Putamen (tissue), 1 donor: ENCODE data around the gene OSGIN1.

Experiments used
- DNase-seq: peaks from one replicate; pipeline ENCODE4 v3.0.0-alpha.2; 2016; ENCODE audit warnings: low spot score

The OSGIN1 gene

GRCh38 chr16:84001726-84002125, 48.7 kb downstream of the OSGIN1 start:
- DNase-seq = no peak

DNA sequence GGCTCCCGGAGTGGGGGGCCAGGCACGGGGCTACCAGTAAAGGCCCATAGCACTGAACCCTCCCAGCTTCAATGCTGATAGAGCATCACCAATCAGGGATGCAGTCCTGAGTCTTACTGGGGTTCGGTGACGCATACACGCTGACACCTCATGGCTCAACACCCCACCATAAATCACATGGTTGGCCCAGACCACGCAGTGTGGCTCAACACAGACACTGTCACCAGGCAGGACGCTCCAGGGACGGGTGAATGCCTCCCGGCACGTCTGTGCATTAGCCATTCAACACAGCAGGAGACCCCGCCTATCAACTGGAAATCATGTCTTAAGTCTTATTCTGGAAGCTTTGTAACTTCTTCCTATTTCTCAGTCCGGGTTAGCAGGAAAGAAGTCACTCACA, 50.0 kb downstream of the OSGIN1 start:
- DNase-seq = no peak

- DNase-seq = no peak
These were observed 51.4 kb downstream of the OSGIN1 start for GRCh38 chr16:84004442-84004841.

GRCh38 chr16:84005391-84005790, 52.4 kb downstream of the OSGIN1 start:
- no peak for DNase-seq

DNA sequence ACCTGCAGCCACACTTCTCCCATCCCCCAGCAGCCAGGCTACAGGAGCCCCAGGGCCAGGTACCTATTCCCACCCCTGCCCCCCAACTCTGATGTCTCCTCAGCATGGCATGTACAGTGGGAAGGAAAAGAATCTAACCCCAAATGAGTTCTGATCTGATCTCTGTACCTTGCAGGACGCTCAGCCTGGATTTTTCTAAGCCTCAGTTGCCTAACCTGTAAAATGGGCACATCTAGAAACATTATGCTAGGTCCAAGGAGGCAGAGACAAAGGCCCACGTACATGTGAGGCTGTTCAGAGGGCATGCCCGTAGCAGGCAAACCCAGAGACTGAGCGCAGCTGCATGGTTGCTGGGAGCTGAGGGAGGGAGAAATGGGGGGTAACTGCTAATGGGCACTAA, 54.5 kb downstream of the OSGIN1 start:
- no peak for DNase-seq

DNA sequence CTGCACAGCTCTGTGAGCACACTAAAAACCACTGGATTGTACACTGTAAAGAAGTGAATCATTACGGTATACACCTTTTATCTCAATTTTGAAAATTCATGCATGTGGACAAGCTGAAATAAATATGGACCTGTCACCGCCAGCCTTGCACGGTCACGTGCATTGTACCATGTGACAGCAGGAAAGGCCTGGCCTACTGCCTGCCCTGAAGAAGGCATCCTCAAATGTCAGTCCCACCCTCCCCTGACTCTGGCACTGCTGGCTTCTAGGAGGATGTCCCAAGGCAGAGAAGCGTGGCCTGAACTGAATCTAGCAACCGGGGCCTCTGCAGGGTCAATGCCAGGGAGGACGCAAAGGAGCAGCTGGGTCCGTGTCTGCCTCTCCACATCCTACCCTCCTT, 54.9 kb downstream of the OSGIN1 start:
- DNase-seq = no peak

- DNase-seq = no peak
These were observed 56.2 kb downstream of the OSGIN1 start for GRCh38 chr16:84009282-84009681.

- DNase-seq = no peak
These were observed 60.9 kb downstream of the OSGIN1 start for GRCh38 chr16:84013787-84014569.

- DNase-seq = no peak
These were observed 61.7 kb downstream of the OSGIN1 start for GRCh38 chr16:84014570-84015327.

DNA sequence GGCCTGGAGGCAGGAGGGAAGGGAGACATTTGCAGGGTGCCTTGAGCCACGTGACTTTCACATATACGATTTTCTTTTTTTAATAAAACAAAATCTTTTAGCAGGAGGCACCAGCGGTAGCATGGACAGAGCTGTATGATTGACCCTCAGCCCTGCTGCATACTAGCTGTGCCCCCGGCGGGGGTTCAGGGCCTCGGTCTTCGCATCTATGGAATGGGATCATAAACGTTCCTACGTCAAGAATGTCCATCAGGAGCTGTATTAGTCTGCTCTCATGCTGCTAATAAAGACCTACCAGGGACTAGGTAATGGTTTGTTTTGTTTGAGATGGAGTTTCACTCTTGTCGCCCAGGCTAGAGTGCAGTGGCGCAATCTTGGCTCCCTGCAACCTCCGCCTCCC, 62.4 kb downstream of the OSGIN1 start:
- no peak for DNase-seq
